HepG2 (cell line): ENCODE data around the gene DALRD3. TPM values are rescaled to one million over a fixed set of nuclear protein-coding genes. Genes with fewer than 3 reads are reported as not detected.

ENCODE experiments used
- HNF4G ChIP-seq, 2 experiments: sonication (generic) in 1 of 2; formaldehyde crosslinking in 1 of 2; IDR thresholded peaks; 2 replicates each; pipeline versions ENCODE4 v1.4.0 to v1.6.1; 2011 to 2020; ENCODE audit warnings: borderline replicate concordance in 2 of 2, low read depth in 2 of 2, mild to moderate bottlenecking in 2 of 2, low read length in 1 of 2, missing genetic modification reagents in 1 of 2, moderate library complexity in 1 of 2
- HOXA9 ChIP-seq: sonication (generic); formaldehyde crosslinking; IDR thresholded peaks from 2 replicates; pipeline ENCODE4 v1.8.1; 2022; ENCODE audit warnings: missing genetic modification reagents, mild to moderate bottlenecking, moderate library complexity, borderline replicate concordance
- ISL2 ChIP-seq: sonication (generic); formaldehyde crosslinking; IDR thresholded peaks from 2 replicates; pipeline ENCODE4 v1.5.0; 2020; ENCODE audit warnings: missing genetic modification reagents
- MED1 ChIP-seq: sonication (generic); formaldehyde crosslinking; IDR thresholded peaks from 2 replicates; pipeline ENCODE4 v1.4.0; 2020; ENCODE audit warnings: missing genetic modification reagents
- MIER3 ChIP-seq: IDR thresholded peaks from 2 replicates; pipeline ENCODE4 v1.6.1; 2016; ENCODE audit warnings: missing compliant biosample characterization, borderline replicate concordance
- NFE2L1 ChIP-seq: sonication (generic); formaldehyde crosslinking; IDR thresholded peaks from 2 replicates; pipeline ENCODE4 v1.4.0; 2020; ENCODE audit warnings: missing genetic modification reagents, mild to moderate bottlenecking, borderline replicate concordance
- NFKBIZ ChIP-seq: IDR thresholded peaks from 2 replicates; pipeline ENCODE4 v1.6.1; 2018; ENCODE audit warnings: missing genetic modification reagents, missing compliant biosample characterization
- PITX1 ChIP-seq: sonication (generic); formaldehyde crosslinking; IDR thresholded peaks from 2 replicates; pipeline ENCODE4 v1.5.1; 2020; ENCODE audit warnings: mild to moderate bottlenecking, missing genetic modification reagents
- RXRA ChIP-seq: sonication (generic); formaldehyde crosslinking; IDR thresholded peaks from 2 replicates; pipeline ENCODE4 v1.5.1; 2020; ENCODE audit warnings: missing genetic modification reagents
- SAP130 ChIP-seq: IDR thresholded peaks from 2 replicates; pipeline ENCODE4 v1.6.1; 2016; ENCODE audit warnings: low read depth
- SETDB1 ChIP-seq: sonication (generic); formaldehyde crosslinking; IDR thresholded peaks from 2 replicates; pipeline ENCODE4 v1.5.1; 2020; ENCODE audit warnings: missing genetic modification reagents, mild to moderate bottlenecking, borderline replicate concordance
- SP5 ChIP-seq: IDR thresholded peaks from 2 replicates; pipeline ENCODE4 v1.6.1; 2016; ENCODE audit warnings: low read depth, borderline replicate concordance
- SYNCRIP ChIP-seq: fragments of 200-400 bp; formaldehyde crosslinking; IDR thresholded peaks from 2 replicates; pipeline ENCODE4 v1.6.1; 2018; ENCODE audit warnings: mild to moderate bottlenecking, low read depth, low read length; ENCODE audit not compliant: insufficient read depth
- XRCC5 ChIP-seq: fragments of 200-400 bp; formaldehyde crosslinking; optimal IDR thresholded peaks from 2 replicates; pipeline ENCODE3; 2017; ENCODE audit warnings: mild to moderate bottlenecking, low read length
- ZNF143 ChIP-seq: sonication (generic); formaldehyde crosslinking; IDR thresholded peaks from 2 replicates; pipeline ENCODE4 v1.4.0; 2020; ENCODE audit warnings: missing genetic modification reagents
- ZNF235 ChIP-seq: sonication (generic); formaldehyde crosslinking; IDR thresholded peaks from 2 replicates; pipeline ENCODE4 v1.8.1; 2023; ENCODE audit warnings: mild to moderate bottlenecking, missing genetic modification reagents, borderline replicate concordance
- ZNF282 ChIP-seq: fragments of 450-650 bp; IDR thresholded peaks from 2 replicates; pipeline ENCODE4 v1.6.1; 2018; ENCODE audit not compliant: partially characterized antibody
- ZNF34 ChIP-seq: sonication (generic); formaldehyde crosslinking; IDR thresholded peaks from 2 replicates; pipeline ENCODE4 v1.4.0; 2020; ENCODE audit warnings: mild to moderate bottlenecking, missing genetic modification reagents, borderline replicate concordance
- ZNF567 ChIP-seq: sonication (generic); formaldehyde crosslinking; IDR thresholded peaks from 2 replicates; pipeline ENCODE4 v1.8.1; 2023; ENCODE audit warnings: mild to moderate bottlenecking, missing genetic modification reagents, borderline replicate concordance
- ZNF577 ChIP-seq: sonication (generic); formaldehyde crosslinking; IDR thresholded peaks from 2 replicates; pipeline ENCODE4 v1.4.0; 2020; ENCODE audit warnings: mild to moderate bottlenecking, low read depth, missing genetic modification reagents, borderline replicate concordance
- ZNF7 ChIP-seq: IDR thresholded peaks from 2 replicates; pipeline ENCODE4 v1.6.1; 2016; ENCODE audit warnings: missing biosample characterization, missing genetic modification reagents
- ZNF709 ChIP-seq: sonication (generic); formaldehyde crosslinking; IDR thresholded peaks from 2 replicates; pipeline ENCODE4 v1.5.0; 2020; ENCODE audit warnings: mild to moderate bottlenecking, missing genetic modification reagents
- ZNF768 ChIP-seq: sonication (generic); formaldehyde crosslinking; IDR thresholded peaks from 2 replicates; pipeline ENCODE4 v1.4.0; 2020; ENCODE audit warnings: missing genetic modification reagents
- polyA plus RNA-seq, 8 experiments: library from polyadenylated mRNA; depleted of rRNA in 3 of 8; stranded (reverse) in 7 of 8; unstranded in 1 of 8; fragments of >200 nt; fragmentation: Illumina TruSeq in 4 of 8; extraction: Trizol in 4 of 8; gene quantifications; 2 replicates each; pipeline versions ENCODE4 v1.2.1 to v1.2.3, GENCODE V29; 2011 to 2016; ENCODE audit warnings: low read depth in 4 of 8, missing spikeins in 1 of 8, mixed read lengths in 1 of 8; ENCODE audit not compliant: insufficient read depth in 1 of 8
- total RNA-seq, 5 experiments: library from RNA; depleted of rRNA; stranded (reverse); fragments of >200 nt; fragmentation: Illumina TruSeq; extraction: Trizol; gene quantifications; 2 replicates each; pipeline ENCODE4 v1.2.3, GENCODE V29; 2016; ENCODE audit warnings: low read depth in 1 of 5
- TF ChIP-seq, protein P1 (sequence below): sonication (generic); formaldehyde crosslinking; IDR thresholded peaks from 2 replicates; pipeline ENCODE4 v1.4.0; 2020; ENCODE audit warnings: mild to moderate bottlenecking, low read depth, missing genetic modification reagents
- TF ChIP-seq, protein P2 (sequence below): sonication (generic); formaldehyde crosslinking; IDR thresholded peaks from 2 replicates; pipeline ENCODE4 v1.5.0; 2020; ENCODE audit warnings: mild to moderate bottlenecking, missing genetic modification reagents, moderate library complexity
- TF ChIP-seq, protein P3 (sequence below): sonication (generic); formaldehyde crosslinking; IDR thresholded peaks from 2 replicates; pipeline ENCODE4 v1.5.1; 2020; ENCODE audit warnings: missing genetic modification reagents, mild to moderate bottlenecking, borderline replicate concordance

DALRD3 gene
- total and polyA plus RNA-seq, 2 of the 13 experiments (the other 11 are each of a cell fraction or from before 2014, with no cell fraction given), result 19.9 to 36.5 TPM

- TF ChIP-seq MED1, result peak; percentile 63
- peak; percentile 68 for TF ChIP-seq SP5 (CRISPR knock-in tag)
- peak; percentile 82; the same call in 1 of the 2 replicates for TF ChIP-seq NFKBIZ (CRISPR knock-in tag)
- 0 out of 2 replicates have a peak, but pooled peaks have one; percentile 13 for TF ChIP-seq PITX1
- TF ChIP-seq ZNF577, result 0 out of 2 replicates have a peak, but pooled peaks have one; percentile 0
- TF ChIP-seq HOXA9 (CRISPR knock-in tag), result no peak
- no peak for TF ChIP-seq ZNF567 (CRISPR knock-in tag)
- TF ChIP-seq, protein P1, sequence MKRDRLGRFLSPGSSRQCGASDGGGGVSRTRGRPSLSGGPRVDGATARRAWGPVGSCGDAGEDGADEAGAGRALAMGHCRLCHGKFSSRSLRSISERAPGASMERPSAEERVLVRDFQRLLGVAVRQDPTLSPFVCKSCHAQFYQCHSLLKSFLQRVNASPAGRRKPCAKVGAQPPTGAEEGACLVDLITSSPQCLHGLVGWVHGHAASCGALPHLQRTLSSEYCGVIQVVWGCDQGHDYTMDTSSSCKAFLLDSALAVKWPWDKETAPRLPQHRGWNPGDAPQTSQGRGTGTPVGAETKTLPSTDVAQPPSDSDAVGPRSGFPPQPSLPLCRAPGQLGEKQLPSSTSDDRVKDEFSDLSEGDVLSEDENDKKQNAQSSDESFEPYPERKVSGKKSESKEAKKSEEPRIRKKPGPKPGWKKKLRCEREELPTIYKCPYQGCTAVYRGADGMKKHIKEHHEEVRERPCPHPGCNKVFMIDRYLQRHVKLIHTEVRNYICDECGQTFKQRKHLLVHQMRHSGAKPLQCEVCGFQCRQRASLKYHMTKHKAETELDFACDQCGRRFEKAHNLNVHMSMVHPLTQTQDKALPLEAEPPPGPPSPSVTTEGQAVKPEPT (CRISPR knock-in tag), result no peak; the same call in 1 of the 2 replicates
- no peak; the same call in none of the 2 replicates for TF ChIP-seq ZNF709
- peak; percentile 60; the same call in 1 of the 2 replicates for TF ChIP-seq ISL2 (CRISPR knock-in tag)
- no peak for TF ChIP-seq XRCC5
- TF ChIP-seq SAP130 (CRISPR knock-in tag), result peak; percentile 78
- TF ChIP-seq, protein P2, sequence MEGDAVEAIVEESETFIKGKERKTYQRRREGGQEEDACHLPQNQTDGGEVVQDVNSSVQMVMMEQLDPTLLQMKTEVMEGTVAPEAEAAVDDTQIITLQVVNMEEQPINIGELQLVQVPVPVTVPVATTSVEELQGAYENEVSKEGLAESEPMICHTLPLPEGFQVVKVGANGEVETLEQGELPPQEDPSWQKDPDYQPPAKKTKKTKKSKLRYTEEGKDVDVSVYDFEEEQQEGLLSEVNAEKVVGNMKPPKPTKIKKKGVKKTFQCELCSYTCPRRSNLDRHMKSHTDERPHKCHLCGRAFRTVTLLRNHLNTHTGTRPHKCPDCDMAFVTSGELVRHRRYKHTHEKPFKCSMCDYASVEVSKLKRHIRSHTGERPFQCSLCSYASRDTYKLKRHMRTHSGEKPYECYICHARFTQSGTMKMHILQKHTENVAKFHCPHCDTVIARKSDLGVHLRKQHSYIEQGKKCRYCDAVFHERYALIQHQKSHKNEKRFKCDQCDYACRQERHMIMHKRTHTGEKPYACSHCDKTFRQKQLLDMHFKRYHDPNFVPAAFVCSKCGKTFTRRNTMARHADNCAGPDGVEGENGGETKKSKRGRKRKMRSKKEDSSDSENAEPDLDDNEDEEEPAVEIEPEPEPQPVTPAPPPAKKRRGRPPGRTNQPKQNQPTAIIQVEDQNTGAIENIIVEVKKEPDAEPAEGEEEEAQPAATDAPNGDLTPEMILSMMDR (CRISPR knock-in tag), result no peak
- no peak for TF ChIP-seq HNF4G (IDR thresholded peaks at IDR 0.05; ENCODE audit: borderline replicate concordance, low read depth, low read length)
- no peak for TF ChIP-seq HNF4G (CRISPR knock-in tag; IDR thresholded peaks at IDR 0.05; ENCODE audit: borderline replicate concordance, low read depth)
- TF ChIP-seq ZNF143 (CRISPR knock-in tag), result no peak
- no peak for TF ChIP-seq SETDB1
- TF ChIP-seq SYNCRIP, result no peak
- TF ChIP-seq ZNF282, result no peak
- TF ChIP-seq ZNF235 (CRISPR knock-in tag), result no peak
- peak; percentile 69; the same call in 1 of the 2 replicates for TF ChIP-seq ZNF34 (CRISPR knock-in tag)
- peak; percentile 19; the same call in 1 of the 2 replicates for TF ChIP-seq ZNF768
- TF ChIP-seq RXRA, result peak; percentile 16; the same call in 1 of the 2 replicates
- TF ChIP-seq, protein P3, sequence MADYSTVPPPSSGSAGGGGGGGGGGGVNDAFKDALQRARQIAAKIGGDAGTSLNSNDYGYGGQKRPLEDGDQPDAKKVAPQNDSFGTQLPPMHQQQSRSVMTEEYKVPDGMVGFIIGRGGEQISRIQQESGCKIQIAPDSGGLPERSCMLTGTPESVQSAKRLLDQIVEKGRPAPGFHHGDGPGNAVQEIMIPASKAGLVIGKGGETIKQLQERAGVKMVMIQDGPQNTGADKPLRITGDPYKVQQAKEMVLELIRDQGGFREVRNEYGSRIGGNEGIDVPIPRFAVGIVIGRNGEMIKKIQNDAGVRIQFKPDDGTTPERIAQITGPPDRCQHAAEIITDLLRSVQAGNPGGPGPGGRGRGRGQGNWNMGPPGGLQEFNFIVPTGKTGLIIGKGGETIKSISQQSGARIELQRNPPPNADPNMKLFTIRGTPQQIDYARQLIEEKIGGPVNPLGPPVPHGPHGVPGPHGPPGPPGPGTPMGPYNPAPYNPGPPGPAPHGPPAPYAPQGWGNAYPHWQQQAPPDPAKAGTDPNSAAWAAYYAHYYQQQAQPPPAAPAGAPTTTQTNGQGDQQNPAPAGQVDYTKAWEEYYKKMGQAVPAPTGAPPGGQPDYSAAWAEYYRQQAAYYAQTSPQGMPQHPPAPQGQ (CRISPR knock-in tag), result no peak
- TF ChIP-seq ZNF7 (CRISPR knock-in tag), result no peak
- peak; percentile 81 for TF ChIP-seq MIER3 (CRISPR knock-in tag)
- TF ChIP-seq NFE2L1 (CRISPR knock-in tag), result no peak
Measured at GRCh38 chr3:49021213-49021812, 2.9 kb upstream of the DALRD3 start (continued).
